ENCODE results near the gene AP1AR.
A peak's percentile ranks its signal among the peaks of the same experiment; 100 is the strongest.

GRCh38 chr4:112234952-112235609, 3.5 kb downstream of the AP1AR start:
- peak; percentile 94 for TF ChIP-seq CTCF (IDR thresholded peaks at IDR 0.05; ENCODE audit: insufficient read depth, low read depth, low read length)
- no peak for TF ChIP-seq EZH2 (IDR thresholded peaks at IDR 0.05; ENCODE audit: insufficient read depth, low read length)
